CD14-positive monocyte (primary cell): ENCODE measurements around the gene PLAU. TPM values are rescaled to one million over a fixed set of nuclear protein-coding genes. Genes with fewer than 3 reads are reported as not detected.

Experiments used
- DNase-seq, 3 donors: peaks; one replicate each; pipeline ENCODE4 v3.0.0-alpha.2; 2011 to 2022
- H2AFZ ChIP-seq: 2 replicates; pipeline ENCODE4 v1.6.0; 2012; ENCODE audit warnings: mild to moderate bottlenecking, low read depth, low read length, inconsistent platforms; ENCODE audit not compliant: insufficient read depth, poor library complexity, severe bottlenecking
- H3K27ac ChIP-seq, 2 donors: 1 replicate in 1 of 2; 2 replicates in 1 of 2; pipeline ENCODE4 v1.5.1; 2012 to 2013; ENCODE audit warnings: low read length in 2 of 2, control low read depth in 1 of 2, inconsistent platforms in 1 of 2, low read depth in 1 of 2, mild to moderate bottlenecking in 1 of 2
- H3K27me3 ChIP-seq, 2 donors: one replicate each; pipeline versions ENCODE4 v1.6.0 to v1.6.1; 2011 to 2013; ENCODE audit warnings: low read length in 2 of 2; ENCODE audit not compliant: control insufficient read depth in 2 of 2, insufficient read depth in 2 of 2
- H3K36me3 ChIP-seq, 2 donors: replicated peaks in 1 of 2; 1 replicate in 1 of 2; 2 replicates in 1 of 2; pipeline versions ENCODE4 v1.5.1 to v1.6.1; 2012 to 2013; ENCODE audit warnings: low read length in 2 of 2, control low read depth in 1 of 2, inconsistent platforms in 1 of 2, mild to moderate bottlenecking in 1 of 2; ENCODE audit not compliant: insufficient read depth in 2 of 2, control insufficient read depth in 1 of 2
- H3K4me1 ChIP-seq, 2 donors: 1 replicate in 1 of 2; 2 replicates in 1 of 2; pipeline versions ENCODE4 v1.5.1 to v1.6.1; 2012 to 2013; ENCODE audit warnings: low read length in 2 of 2, control low read depth in 1 of 2, inconsistent platforms in 1 of 2, mild to moderate bottlenecking in 1 of 2, moderate library complexity in 1 of 2; ENCODE audit not compliant: insufficient read depth in 2 of 2, control insufficient read depth in 1 of 2
- H3K4me2 ChIP-seq: replicated peaks from 2 replicates; pipeline ENCODE3; 2012; ENCODE audit warnings: low read length, moderate library complexity, mild to moderate bottlenecking; ENCODE audit not compliant: poor library complexity, severe bottlenecking; ENCODE audit errors: extremely low read depth
- H3K4me3 ChIP-seq, 3 experiments: fragments of 200-600 bp in 1 of 3; sonication (generic) in 1 of 3; replicated peaks in 1 of 3; 1 replicate in 2 of 3; 2 replicates in 1 of 3; pipeline ENCODE4 v1.5.1; 2011 to 2013; ENCODE audit warnings: low read length in 3 of 3, mild to moderate bottlenecking in 3 of 3, control low read depth in 2 of 3, low read depth in 2 of 3, inconsistent platforms in 1 of 3, moderate library complexity in 1 of 3
- H3K79me2 ChIP-seq: 2 replicates; pipeline ENCODE4 v1.6.0; 2012; ENCODE audit warnings: mild to moderate bottlenecking, control low read depth, inconsistent platforms, low read length, moderate library complexity; ENCODE audit not compliant: insufficient read depth
- H3K9ac ChIP-seq: 2 replicates; pipeline ENCODE4 v1.6.0; 2017; ENCODE audit warnings: low read length, mild to moderate bottlenecking; ENCODE audit not compliant: insufficient read depth, poor library complexity, severe bottlenecking
- H3K9me3 ChIP-seq, 2 donors: replicated peaks in 1 of 2; 1 replicate in 1 of 2; 2 replicates in 1 of 2; pipeline versions ENCODE4 v1.5.1 to v1.6.1; 2012 to 2013; ENCODE audit warnings: low read length in 2 of 2, control low read depth in 1 of 2; ENCODE audit not compliant: control insufficient read depth in 1 of 2, insufficient read depth in 1 of 2
- H4K20me1 ChIP-seq: 2 replicates; pipeline ENCODE4 v1.6.0; 2012; ENCODE audit warnings: mild to moderate bottlenecking, low read length, control low read depth, moderate library complexity; ENCODE audit not compliant: insufficient read depth
- H3K27ac Mint-ChIP-seq, 7 donors: one replicate each; pipeline ENCODE4 v1.8.0; 2020; ENCODE audit warnings: mild to moderate bottlenecking in 7 of 7, mixed read lengths in 7 of 7, moderate library complexity in 6 of 7, inconsistent platforms in 2 of 7
- H3K27me3 Mint-ChIP-seq, 3 donors: one replicate each; pipeline ENCODE4 v1.8.0; 2021 to 2022; ENCODE audit warnings: low read depth in 3 of 3, mild to moderate bottlenecking in 3 of 3, mixed read lengths in 3 of 3, moderate library complexity in 3 of 3, inconsistent platforms in 1 of 3
- H3K36me3 Mint-ChIP-seq, 2 donors: one replicate each; pipeline ENCODE4 v1.8.0; 2020; ENCODE audit warnings: mixed read lengths in 2 of 2, inconsistent platforms in 1 of 2, mild to moderate bottlenecking in 1 of 2
- H3K4me1 Mint-ChIP-seq: one replicate; pipeline ENCODE4 v1.8.0; 2020; ENCODE audit warnings: mild to moderate bottlenecking, mixed read lengths
- H3K4me3 Mint-ChIP-seq, 2 donors: one replicate each; pipeline ENCODE4 v1.8.0; 2020; ENCODE audit warnings: mild to moderate bottlenecking in 2 of 2, mixed read lengths in 2 of 2, moderate library complexity in 1 of 2
- H3K9me3 Mint-ChIP-seq, 7 donors: one replicate each; pipeline ENCODE4 v1.8.0; 2020 to 2022; ENCODE audit warnings: mixed read lengths in 7 of 7, mild to moderate bottlenecking in 6 of 7, moderate library complexity in 6 of 7, inconsistent platforms in 2 of 7
- CTCF ChIP-seq: fragments of 200-600 bp; IDR thresholded peaks from one replicate; pipeline ENCODE4 v1.8.0; 2022; ENCODE audit warnings: antibody characterized with exemption, mild to moderate bottlenecking
- WGBS: methylation state at CpG from one replicate; pipeline ENCODE4 v1.1.5; 2013; ENCODE audit warnings: missing lambda C conversion rate; ENCODE audit not compliant: insufficient coverage; 5-methylcytosine and 5-hydroxymethylcytosine counted together
- intact Hi-C, 2 donors: fragments of 100-400 bp; cut with micrococcal nuclease; formaldehyde crosslinking; loops; one replicate each; pipeline versions ENCODE4 v1.15.0 to v1.15.1; 2023
- polyA plus RNA-seq, 3 donors: library from polyadenylated mRNA; depleted of rRNA in 1 of 3; unstranded in 2 of 3; stranded (reverse) in 1 of 3; fragments of 300-500 nt in 2 of 3; fragments of >200 nt in 1 of 3; fragmentation: Illumina TruSeq in 2 of 3; gene quantifications; 1 replicate in 2 of 3; 2 replicates in 1 of 3; pipeline ENCODE4 v1.2.3, GENCODE V29; 2012 to 2021

The PLAU gene
- polyA plus RNA-seq, 3 donors = 0.16 to 1.5 (median 0.43) TPM

- Histone ChIP-seq H3K9ac (no peak overlapping the region), H3K4me2 (peak overlapping the region; percentile 23), H3K4me3 (peak overlapping the region in 1 of 3 experiments; percentile 27), H3K9me3 (no peaks in the 10 kb centered on the region), H3K79me2 (no peaks in the 10 kb centered on the region), H3K27ac (peak overlapping the region in 1 of 2 donors; percentile 17), H4K20me1 (no peaks in the 10 kb centered on the region), H3K4me1 (peaks cover 39 to 42% of the 10 kb centered on the region in 2 donors), H3K36me3 (no peaks in the 10 kb centered on the region), H2AFZ (no peak overlapping the region), H3K27me3 (no peaks in the 10 kb centered on the region)
- H3K9me3 Mint-ChIP-seq = peaks cover 0 to 3% (median 0%) of the 10 kb centered on the region in 7 donors
- intact Hi-C loops = no loop called here
- H3K36me3 Mint-ChIP-seq = peaks cover 0 to 3% of the 10 kb centered on the region in 2 donors
- TF ChIP-seq CTCF = no peak
- peaks cover 0 to 3% (median 2%) of the 10 kb centered on the region in 3 donors for H3K27me3 Mint-ChIP-seq
- WGBS = 0% methylated on average over 3 of the region's 4 CpGs
- H3K4me1 Mint-ChIP-seq = peaks cover 41% of the 10 kb centered on the region
- H3K27ac Mint-ChIP-seq = peak overlapping the region in 4 of 7 donors; percentile 20 to 73 (median 48)
- H3K4me3 Mint-ChIP-seq = peak overlapping the region in 1 of 2 donors; percentile 67
- DNase-seq = peak in 2 of 3 donors; percentile 35 to 70
These were observed 11.5 kb upstream of the PLAU start for GRCh38 chr10:73899423-73899822.

GRCh38 chr10:73900064-73900463, 10.9 kb upstream of the PLAU start:
- Histone ChIP-seq H3K9me3 (no peaks in the 10 kb centered on the region), H2AFZ (no peak overlapping the region), H3K4me3 (peak overlapping the region in 1 of 3 experiments; percentile 27), H3K27me3 (no peaks in the 10 kb centered on the region), H3K9ac (no peak overlapping the region), H3K36me3 (no peaks in the 10 kb centered on the region), H3K4me2 (peak overlapping the region; percentile 23), H3K79me2 (no peaks in the 10 kb centered on the region), H3K27ac (peak overlapping the region in 1 of 2 donors; percentile 17), H3K4me1 (peaks cover 40 to 42% of the 10 kb centered on the region in 2 donors), H4K20me1 (no peaks in the 10 kb centered on the region)
- H3K9me3 Mint-ChIP-seq = peaks cover 0 to 3% (median 0%) of the 10 kb centered on the region in 7 donors
- peak overlapping the region in 5 of 7 donors; percentile 15 to 73 (median 32) for H3K27ac Mint-ChIP-seq
- H3K27me3 Mint-ChIP-seq = peaks cover 0 to 3% (median 2%) of the 10 kb centered on the region in 3 donors
- WGBS = 4% methylated on average over 5 of the region's 5 CpGs
- H3K4me1 Mint-ChIP-seq = peaks cover 36% of the 10 kb centered on the region
- intact Hi-C loops = loop anchor here in 1 of 2 donors (10.0 kb wide), 1 partner anchor 95 kb away; the partner anchor contains the start of gene VCL
- TF ChIP-seq CTCF = no peak
- peaks cover 0 to 3% of the 10 kb centered on the region in 2 donors for H3K36me3 Mint-ChIP-seq
- H3K4me3 Mint-ChIP-seq = peak overlapping the region in 1 of 2 donors; percentile 67
- peak in 2 of 3 donors; percentile 56 to 77 for DNase-seq
